ENCODE results near the gene VRK1. TPM values are rescaled to one million over a fixed set of nuclear protein-coding genes. Genes with fewer than 3 reads are reported as not detected.

VRK1 gene
- total and polyA plus RNA-seq, 4 donors: 6.4 to 21.8 (median 8.5) TPM

GRCh38 chr14:96811985-96812667, 14.9 kb downstream of the VRK1 start:
- WGBS, 2 donors: 72 to 82% methylated on average over 3 of the region's 3 CpGs
- H3K4me3 ChIP-seq: no peak overlapping the region
- ATAC-seq (ENCODE audit: insufficient read depth, low FRiP score) (no peak), DNase-seq (no peak)
- H3K36me3 ChIP-seq (ENCODE audit: control insufficient read depth in 4 of 4, insufficient read depth in 4 of 4, low read length in 4 of 4): no peaks in the 10 kb centered on the region
- peaks cover 0 to 3% (median 0%) of the 10 kb centered on the region in 5 donors for H3K4me1 ChIP-seq (ENCODE audit: control insufficient read depth in 5 of 5, insufficient read depth in 5 of 5, low read length in 5 of 5)
- TF ChIP-seq CTCF (IDR thresholded peaks at IDR 0.05; ENCODE audit: control extremely low read depth, extremely low read depth): no peak
- H3K27me3 ChIP-seq (ENCODE audit: control insufficient read depth in 3 of 3, insufficient read depth in 3 of 3, low read length in 2 of 3): no peaks in the 10 kb centered on the region
- H3K9ac ChIP-seq (ENCODE audit: insufficient read depth in 1 of 2, low read length in 2 of 2): no peak overlapping the region
- no peaks in the 10 kb centered on the region for H3K9me3 ChIP-seq (ENCODE audit: control insufficient read depth in 4 of 4, insufficient read depth in 3 of 4, low read length in 3 of 4)
- no peak overlapping the region for H3K27ac ChIP-seq (ENCODE audit: low read depth in 1 of 2, low read length in 1 of 2)

DNA sequence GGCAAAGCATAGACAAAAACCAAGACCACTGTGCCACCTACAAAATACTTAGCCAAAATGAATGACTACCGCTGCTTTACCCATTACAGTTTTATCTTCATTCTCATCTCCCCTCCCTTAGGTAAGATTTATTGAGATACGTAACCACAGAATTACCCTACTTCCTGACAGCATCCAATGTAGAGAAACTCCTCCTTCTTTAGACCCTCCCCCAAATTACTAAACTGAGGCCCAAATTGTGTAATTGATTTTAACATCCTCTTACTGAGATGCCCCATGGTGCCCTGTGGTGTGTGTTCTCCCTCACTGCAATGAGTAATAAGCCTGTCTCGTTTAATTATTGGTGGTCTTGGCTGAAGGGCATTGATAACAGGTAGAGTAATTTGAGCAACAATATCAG, 19.1 kb downstream of the VRK1 start:
- no peak overlapping the region for H3K4me3 ChIP-seq
- H3K27me3 ChIP-seq (ENCODE audit: control insufficient read depth in 3 of 3, insufficient read depth in 3 of 3, low read length in 2 of 3): no peaks in the 10 kb centered on the region
- no peak overlapping the region for H3K27ac ChIP-seq (ENCODE audit: low read depth in 1 of 2, low read length in 1 of 2)
- TF ChIP-seq CTCF (IDR thresholded peaks at IDR 0.05; ENCODE audit: control extremely low read depth, extremely low read depth): no peak
- H3K9ac ChIP-seq (ENCODE audit: insufficient read depth in 1 of 2, low read length in 2 of 2): no peak overlapping the region
- H3K36me3 ChIP-seq (ENCODE audit: control insufficient read depth in 4 of 4, insufficient read depth in 4 of 4, low read length in 4 of 4): no peaks in the 10 kb centered on the region
- no peak for ATAC-seq (ENCODE audit: insufficient read depth, low FRiP score)
- no peaks in the 10 kb centered on the region for H3K4me1 ChIP-seq (ENCODE audit: control insufficient read depth in 5 of 5, insufficient read depth in 5 of 5, low read length in 5 of 5)
- WGBS, 2 donors: 42 to 82% methylated on average over 3 of the region's 3 CpGs
- no peak for DNase-seq
- no peaks in the 10 kb centered on the region for H3K9me3 ChIP-seq (ENCODE audit: control insufficient read depth in 4 of 4, insufficient read depth in 3 of 4, low read length in 3 of 4)

- DNase-seq (peak in 1 of 3 donors; percentile 9), ATAC-seq (ENCODE audit: insufficient read depth, low FRiP score) (no peak)
- Histone ChIP-seq H3K27me3 (ENCODE audit: control insufficient read depth in 3 of 3, insufficient read depth in 3 of 3, low read length in 2 of 3) (no peaks in the 10 kb centered on the region), H3K9me3 (ENCODE audit: control insufficient read depth in 4 of 4, insufficient read depth in 3 of 4, low read length in 3 of 4) (no peaks in the 10 kb centered on the region), H3K27ac (ENCODE audit: low read depth in 1 of 2, low read length in 1 of 2) (no peak overlapping the region), H3K9ac (ENCODE audit: insufficient read depth in 1 of 2, low read length in 2 of 2) (no peak overlapping the region), H3K36me3 (ENCODE audit: control insufficient read depth in 4 of 4, insufficient read depth in 4 of 4, low read length in 4 of 4) (no peaks in the 10 kb centered on the region), H3K4me1 (ENCODE audit: control insufficient read depth in 5 of 5, insufficient read depth in 5 of 5, low read length in 5 of 5) (no peaks in the 10 kb centered on the region), H3K4me3 (no peak overlapping the region)
- TF ChIP-seq CTCF (IDR thresholded peaks at IDR 0.05; ENCODE audit: control extremely low read depth, extremely low read depth): no peak
- 68 to 81% methylated on average over 5 of the region's 5 CpGs for WGBS, 2 donors
Measured at GRCh38 chr14:96817750-96818666, 20.8 kb downstream of the VRK1 start.

Measured in lung (tissue), 12 donors.